Upper lobe of left lung (tissue), 4 donors: ENCODE measurements around the gene ABCE1.

Experiments
- CTCF ChIP-seq, 6 experiments: fragments of 450-650 bp in 4 of 6; fragments of 200-600 bp in 2 of 6; sonication (generic) in 2 of 6; IDR thresholded peaks; one replicate each; pipeline ENCODE4 v1.5.1; 2016 to 2019; ENCODE audit warnings: antibody characterized with exemption in 6 of 6
- POLR2A ChIP-seq, 4 donors: fragments of 450-650 bp; IDR thresholded peaks; one replicate each; pipeline ENCODE4 v1.5.1; 2016 to 2017; ENCODE audit warnings: antibody characterized with exemption in 4 of 4, mild to moderate bottlenecking in 2 of 4
- POLR2AphosphoS5 ChIP-seq, 2 donors: sonication (generic); formaldehyde crosslinking; IDR thresholded peaks; one replicate each; pipeline ENCODE4 v1.5.1; 2017; ENCODE audit warnings: antibody characterized with exemption in 2 of 2

- TF ChIP-seq CTCF (IDR thresholded peaks at IDR 0.05) (peak in 5 of 6 experiments; percentile 18 to 57 (median 54)), POLR2A (IDR thresholded peaks at IDR 0.05) (no peak), POLR2AphosphoS5 (IDR thresholded peaks at IDR 0.05) (no peak)
Measured at GRCh38 chr4:145061318-145061920, 36.7 kb upstream of the ABCE1 start.
